Ectodermal cell (in vitro differentiated cells): ENCODE results near the gene CACNA1E.

ENCODE experiments used
- H3K27ac ChIP-seq: 2 replicates; pipeline ENCODE4 v1.7.0; 2013; ENCODE audit warnings: mild to moderate bottlenecking, low read depth, low read length; ENCODE audit not compliant: insufficient read depth, poor library complexity, severe bottlenecking
- H3K27me3 ChIP-seq: 2 replicates; pipeline ENCODE4 v1.7.0; 2013; ENCODE audit warnings: mild to moderate bottlenecking, low read length; ENCODE audit not compliant: insufficient read depth, control insufficient read depth, poor library complexity, severe bottlenecking
- H3K36me3 ChIP-seq: one replicate; pipeline ENCODE4 v1.7.0; 2013; ENCODE audit warnings: low read length; ENCODE audit not compliant: control insufficient read depth, insufficient read depth
- H3K4me1 ChIP-seq: one replicate; pipeline ENCODE4 v1.7.0; 2013; ENCODE audit warnings: low read length; ENCODE audit not compliant: control insufficient read depth, insufficient read depth
- H3K4me3 ChIP-seq: 2 replicates; pipeline ENCODE4 v1.7.0; 2013; ENCODE audit warnings: low read depth, low read length, control low read depth; ENCODE audit not compliant: insufficient read depth
- H3K9me3 ChIP-seq: 2 replicates; pipeline ENCODE4 v1.7.0; 2013; ENCODE audit warnings: mild to moderate bottlenecking, low read length, moderate library complexity; ENCODE audit not compliant: control insufficient read depth
- WGBS, 2 experiments: methylation state at CpG; one replicate each; pipeline ENCODE4 v1.1.7; 2013; ENCODE audit warnings: missing lambda C conversion rate in 2 of 2; 5-methylcytosine and 5-hydroxymethylcytosine counted together

Gene CACNA1E

GRCh38 chr1:181806746-181807145 lies 323.4 kb downstream of the CACNA1E start:
- Histone ChIP-seq H3K36me3 (no peaks in the 10 kb centered on the region), H3K27me3 (no peaks in the 10 kb centered on the region), H3K4me3 (no peak overlapping the region), H3K27ac (no peak overlapping the region), H3K4me1 (no peaks in the 10 kb centered on the region), H3K9me3 (no peaks in the 10 kb centered on the region)
- WGBS, 2 experiments, result 59 to 64% methylated on average over 2 of the region's 2 CpGs

DNA sequence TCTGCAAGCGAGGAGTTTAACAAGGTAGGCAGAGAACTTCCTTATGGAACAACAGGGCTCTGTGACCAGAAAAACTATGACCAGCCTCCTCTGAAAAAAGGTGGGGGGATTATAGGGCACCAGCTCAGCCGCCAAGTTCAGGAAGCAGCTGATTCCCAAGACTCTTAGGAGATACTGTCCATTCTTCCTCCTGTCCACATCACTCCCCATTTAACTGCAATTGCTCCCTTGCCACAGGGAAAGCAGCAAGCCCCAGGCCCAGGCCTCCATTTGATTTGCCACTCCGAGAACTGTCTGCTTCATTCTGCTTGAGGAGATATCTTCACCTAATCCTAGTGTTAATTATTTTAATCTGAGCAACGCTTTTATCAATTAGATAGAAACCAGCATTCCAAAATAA lies 323.9 kb downstream of the CACNA1E start:
- Histone ChIP-seq H3K36me3 (no peaks in the 10 kb centered on the region), H3K27ac (no peak overlapping the region), H3K27me3 (no peaks in the 10 kb centered on the region), H3K9me3 (no peaks in the 10 kb centered on the region), H3K4me1 (no peaks in the 10 kb centered on the region), H3K4me3 (no peak overlapping the region)
- WGBS, 2 experiments, result 91 to 94% methylated on average over 3 to 4 of the region's 4 CpGs

- no peaks in the 10 kb centered on the region for H3K27me3 ChIP-seq
- H3K27ac ChIP-seq, result no peak overlapping the region
- WGBS, 2 experiments, result no CpG with 5 or more reads among the region's 1 CpG
- no peaks in the 10 kb centered on the region for H3K9me3 ChIP-seq
- no peaks in the 10 kb centered on the region for H3K36me3 ChIP-seq
- H3K4me1 ChIP-seq, result no peaks in the 10 kb centered on the region
- H3K4me3 ChIP-seq, result no peak overlapping the region
Observed at GRCh38 chr1:181809991-181810545, 326.8 kb downstream of the CACNA1E start.

- Histone ChIP-seq H3K4me3 (no peak overlapping the region), H3K9me3 (no peaks in the 10 kb centered on the region), H3K36me3 (no peaks in the 10 kb centered on the region), H3K27ac (no peak overlapping the region), H3K4me1 (no peaks in the 10 kb centered on the region), H3K27me3 (no peaks in the 10 kb centered on the region)
- WGBS, 2 experiments, result 83 to 90% methylated on average over 7 of the region's 7 CpGs
Observed at GRCh38 chr1:181812208-181812607, 328.9 kb downstream of the CACNA1E start.

DNA sequence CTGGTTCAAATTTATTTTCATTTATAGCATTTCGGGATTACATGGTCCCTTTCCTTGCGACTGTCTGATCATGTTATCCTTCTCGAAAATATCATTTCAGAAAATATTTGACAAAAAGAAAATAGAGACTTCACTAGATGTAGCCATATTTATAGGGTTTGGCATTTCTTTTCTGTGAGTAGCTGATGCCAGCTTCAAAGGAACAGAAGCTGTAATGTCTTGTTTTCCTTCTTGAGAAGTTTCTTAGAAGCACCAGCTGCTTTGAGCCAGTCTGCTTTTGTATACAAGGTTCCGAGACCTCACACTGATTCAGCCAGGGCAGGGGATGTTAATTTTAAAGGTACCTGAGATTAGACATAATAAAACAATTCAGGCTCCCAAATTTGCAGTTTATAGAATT lies 329.9 kb downstream of the CACNA1E start:
- Histone ChIP-seq H3K36me3 (no peaks in the 10 kb centered on the region), H3K9me3 (no peaks in the 10 kb centered on the region), H3K4me1 (no peaks in the 10 kb centered on the region), H3K27me3 (no peaks in the 10 kb centered on the region), H3K27ac (no peak overlapping the region), H3K4me3 (no peak overlapping the region)
- WGBS, 2 experiments, result 77 to 92% methylated on average over 4 of the region's 4 CpGs

DNA sequence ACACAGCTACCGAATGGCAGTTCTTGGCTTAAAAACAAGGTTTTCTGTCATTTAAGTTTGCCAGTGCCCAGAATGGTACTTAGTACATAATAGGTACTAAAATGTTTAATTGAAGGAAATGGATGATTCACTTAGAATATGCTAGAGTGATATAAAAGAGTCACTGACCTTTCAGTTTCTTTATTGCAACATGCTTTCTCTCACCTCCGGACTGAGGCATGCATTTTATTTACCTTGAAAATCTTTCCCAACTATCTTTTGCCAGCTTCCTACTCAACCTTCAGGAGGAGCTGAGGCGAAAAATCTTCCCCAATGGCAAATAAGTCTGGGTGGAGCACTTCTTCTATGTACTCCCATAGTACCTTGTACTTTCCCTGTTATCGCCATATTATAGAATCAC lies 333.3 kb downstream of the CACNA1E start:
- no peaks in the 10 kb centered on the region for H3K36me3 ChIP-seq
- H3K27ac ChIP-seq, result no peak overlapping the region
- H3K4me3 ChIP-seq, result no peak overlapping the region
- no peaks in the 10 kb centered on the region for H3K4me1 ChIP-seq
- no peaks in the 10 kb centered on the region for H3K27me3 ChIP-seq
- H3K9me3 ChIP-seq, result no peaks in the 10 kb centered on the region
- 92 to 94% methylated on average over 4 of the region's 4 CpGs for WGBS, 2 experiments

- no peaks in the 10 kb centered on the region for H3K27me3 ChIP-seq
- no peaks in the 10 kb centered on the region for H3K36me3 ChIP-seq
- H3K4me3 ChIP-seq, result no peak overlapping the region
- no peaks in the 10 kb centered on the region for H3K4me1 ChIP-seq
- no peak overlapping the region for H3K27ac ChIP-seq
- H3K9me3 ChIP-seq, result no peaks in the 10 kb centered on the region
Observed at GRCh38 chr1:181817091-181817490, 333.8 kb downstream of the CACNA1E start.

- Histone ChIP-seq H3K4me3 (no peak overlapping the region), H3K36me3 (no peaks in the 10 kb centered on the region), H3K27ac (no peak overlapping the region), H3K27me3 (no peaks in the 10 kb centered on the region), H3K9me3 (no peaks in the 10 kb centered on the region), H3K4me1 (no peaks in the 10 kb centered on the region)
- 89 to 93% methylated on average over 2 of the region's 2 CpGs for WGBS, 2 experiments
Observed at GRCh38 chr1:181818459-181818858, 335.1 kb downstream of the CACNA1E start.

- no peaks in the 10 kb centered on the region for H3K27me3 ChIP-seq
- no peak overlapping the region for H3K4me3 ChIP-seq
- no peaks in the 10 kb centered on the region for H3K36me3 ChIP-seq
- no peaks in the 10 kb centered on the region for H3K4me1 ChIP-seq
- WGBS, 2 experiments, result 79 to 88% methylated on average over 1 of the region's 1 CpG
- no peaks in the 10 kb centered on the region for H3K9me3 ChIP-seq
- no peak overlapping the region for H3K27ac ChIP-seq
Observed at GRCh38 chr1:181818943-181819342, 335.6 kb downstream of the CACNA1E start.

DNA sequence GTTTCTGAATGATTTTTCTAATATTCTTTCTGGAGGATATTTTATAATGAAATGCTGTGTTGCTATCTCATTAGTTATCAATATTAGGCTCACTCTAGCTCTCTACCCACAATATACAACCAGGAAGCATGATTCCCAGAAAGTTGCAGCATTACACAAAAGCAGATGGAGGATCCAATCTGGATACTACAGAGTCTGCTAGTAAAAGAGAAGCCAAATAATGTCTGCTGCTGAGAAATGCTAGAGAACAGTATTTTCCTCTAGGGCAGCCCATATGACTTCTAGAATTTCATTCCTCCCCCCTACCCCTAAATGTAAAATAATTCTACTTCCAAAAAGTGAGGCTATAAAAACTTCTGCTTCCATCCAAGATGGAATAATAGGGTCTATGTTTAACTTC lies 338.4 kb downstream of the CACNA1E start:
- Histone ChIP-seq H3K27ac (no peak overlapping the region), H3K4me1 (no peaks in the 10 kb centered on the region), H3K4me3 (no peak overlapping the region), H3K27me3 (no peaks in the 10 kb centered on the region), H3K9me3 (no peaks in the 10 kb centered on the region), H3K36me3 (no peaks in the 10 kb centered on the region)
